ENCODE measurements around the gene SF3B1.

DNA sequence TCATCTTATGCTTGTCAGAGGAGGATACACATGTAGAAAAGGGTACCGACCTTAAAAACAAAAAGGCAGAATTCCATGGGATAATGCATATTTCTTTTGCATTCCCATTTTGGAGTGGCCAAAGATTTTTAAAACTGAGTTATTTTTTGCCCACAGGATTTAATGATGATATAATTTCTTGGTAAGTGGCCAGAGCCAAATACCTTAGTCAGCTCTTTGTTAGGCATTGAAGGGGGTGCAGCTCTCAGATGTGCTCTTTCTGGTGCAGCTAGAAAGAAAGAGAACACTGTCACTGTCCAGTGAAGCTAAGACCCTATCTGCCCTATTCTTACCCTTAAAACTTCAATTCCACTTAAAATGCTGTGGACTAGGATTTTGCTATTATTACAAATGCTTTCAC, 29.3 kb upstream of the SF3B1 start:
- TF ChIP-seq ZFP36 (IDR thresholded peaks at IDR 0.05; ENCODE audit: borderline replicate concordance, low read depth, low read length, partially characterized antibody) = no peak
- TF ChIP-seq SRF (IDR thresholded peaks at IDR 0.05; ENCODE audit: low read depth, low read length) = no peak
- TF ChIP-seq, protein P1, sequence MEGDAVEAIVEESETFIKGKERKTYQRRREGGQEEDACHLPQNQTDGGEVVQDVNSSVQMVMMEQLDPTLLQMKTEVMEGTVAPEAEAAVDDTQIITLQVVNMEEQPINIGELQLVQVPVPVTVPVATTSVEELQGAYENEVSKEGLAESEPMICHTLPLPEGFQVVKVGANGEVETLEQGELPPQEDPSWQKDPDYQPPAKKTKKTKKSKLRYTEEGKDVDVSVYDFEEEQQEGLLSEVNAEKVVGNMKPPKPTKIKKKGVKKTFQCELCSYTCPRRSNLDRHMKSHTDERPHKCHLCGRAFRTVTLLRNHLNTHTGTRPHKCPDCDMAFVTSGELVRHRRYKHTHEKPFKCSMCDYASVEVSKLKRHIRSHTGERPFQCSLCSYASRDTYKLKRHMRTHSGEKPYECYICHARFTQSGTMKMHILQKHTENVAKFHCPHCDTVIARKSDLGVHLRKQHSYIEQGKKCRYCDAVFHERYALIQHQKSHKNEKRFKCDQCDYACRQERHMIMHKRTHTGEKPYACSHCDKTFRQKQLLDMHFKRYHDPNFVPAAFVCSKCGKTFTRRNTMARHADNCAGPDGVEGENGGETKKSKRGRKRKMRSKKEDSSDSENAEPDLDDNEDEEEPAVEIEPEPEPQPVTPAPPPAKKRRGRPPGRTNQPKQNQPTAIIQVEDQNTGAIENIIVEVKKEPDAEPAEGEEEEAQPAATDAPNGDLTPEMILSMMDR (CRISPR knock-in tag; IDR thresholded peaks at IDR 0.05) = no peak
